Ovary (tissue), 3 donors: Measurements from ENCODE around the gene PNPLA2.

Experiments
- EP300 ChIP-seq: sonication (generic); formaldehyde crosslinking; IDR thresholded peaks from one replicate; pipeline ENCODE4 v1.6.1; 2017; ENCODE audit warnings: antibody characterized with exemption
- POLR2A ChIP-seq: fragments of 450-650 bp; IDR thresholded peaks from one replicate; pipeline ENCODE4 v1.6.1; 2017; ENCODE audit warnings: antibody characterized with exemption, mild to moderate bottlenecking, moderate library complexity
- TF ChIP-seq, protein P1 (sequence below), 3 donors: fragments of 450-650 bp in 2 of 3; fragments of 200-600 bp in 1 of 3; IDR thresholded peaks; one replicate each; pipeline versions ENCODE4 v1.5.1 to v1.8.0; 2016 to 2022; ENCODE audit warnings: antibody characterized with exemption in 3 of 3, mild to moderate bottlenecking in 1 of 3
- donor health status: DM: no; HTN: no; CAD: no.

- TF ChIP-seq, protein P1, sequence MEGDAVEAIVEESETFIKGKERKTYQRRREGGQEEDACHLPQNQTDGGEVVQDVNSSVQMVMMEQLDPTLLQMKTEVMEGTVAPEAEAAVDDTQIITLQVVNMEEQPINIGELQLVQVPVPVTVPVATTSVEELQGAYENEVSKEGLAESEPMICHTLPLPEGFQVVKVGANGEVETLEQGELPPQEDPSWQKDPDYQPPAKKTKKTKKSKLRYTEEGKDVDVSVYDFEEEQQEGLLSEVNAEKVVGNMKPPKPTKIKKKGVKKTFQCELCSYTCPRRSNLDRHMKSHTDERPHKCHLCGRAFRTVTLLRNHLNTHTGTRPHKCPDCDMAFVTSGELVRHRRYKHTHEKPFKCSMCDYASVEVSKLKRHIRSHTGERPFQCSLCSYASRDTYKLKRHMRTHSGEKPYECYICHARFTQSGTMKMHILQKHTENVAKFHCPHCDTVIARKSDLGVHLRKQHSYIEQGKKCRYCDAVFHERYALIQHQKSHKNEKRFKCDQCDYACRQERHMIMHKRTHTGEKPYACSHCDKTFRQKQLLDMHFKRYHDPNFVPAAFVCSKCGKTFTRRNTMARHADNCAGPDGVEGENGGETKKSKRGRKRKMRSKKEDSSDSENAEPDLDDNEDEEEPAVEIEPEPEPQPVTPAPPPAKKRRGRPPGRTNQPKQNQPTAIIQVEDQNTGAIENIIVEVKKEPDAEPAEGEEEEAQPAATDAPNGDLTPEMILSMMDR (IDR thresholded peaks at IDR 0.05) = no peak
- no peak for TF ChIP-seq POLR2A
- TF ChIP-seq EP300 = no peak
These were observed 47.0 kb downstream of the PNPLA2 start for GRCh38 chr11:865462-866430.
